Stimulated activated CD8-positive, alpha-beta memory T cell treated with anti-CD3 and anti-CD28 coated beads, Interleukin-7, amount 100 ng/mL, for 24 hours (primary cell): ENCODE measurements around the gene FANCE.

ENCODE experiments used
- DNase-seq: peaks from one replicate; pipeline ENCODE4 v3.0.0-alpha.2; 2020; ENCODE audit warnings: low read depth

The FANCE gene

GRCh38 chr6:35452183-35453090, at the start of gene FANCE:
Gene FANCE (plus strand): TSS chr6:35452338. CDS start chr6:35452546, 208 bp downstream.
- peak; percentile 89 for DNase-seq

DNA sequence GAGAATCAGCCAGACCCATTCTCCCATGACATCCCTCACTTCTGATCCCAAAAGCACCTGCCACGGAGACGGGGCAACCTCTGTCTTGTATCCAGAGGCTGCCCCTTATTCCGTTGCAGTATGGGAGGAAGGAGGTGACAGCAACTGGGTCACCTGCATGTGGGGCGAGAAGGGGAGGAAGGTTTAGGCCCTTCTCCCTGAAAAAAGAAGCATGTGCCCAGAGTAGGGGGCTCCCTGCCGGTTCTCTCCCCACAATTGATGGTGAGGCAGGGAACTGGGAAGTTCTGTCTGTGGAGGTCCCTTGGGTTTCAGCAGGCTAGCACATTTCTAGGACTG, 49.3 kb upstream of the FANCE start:
- no peak for DNase-seq

DNA sequence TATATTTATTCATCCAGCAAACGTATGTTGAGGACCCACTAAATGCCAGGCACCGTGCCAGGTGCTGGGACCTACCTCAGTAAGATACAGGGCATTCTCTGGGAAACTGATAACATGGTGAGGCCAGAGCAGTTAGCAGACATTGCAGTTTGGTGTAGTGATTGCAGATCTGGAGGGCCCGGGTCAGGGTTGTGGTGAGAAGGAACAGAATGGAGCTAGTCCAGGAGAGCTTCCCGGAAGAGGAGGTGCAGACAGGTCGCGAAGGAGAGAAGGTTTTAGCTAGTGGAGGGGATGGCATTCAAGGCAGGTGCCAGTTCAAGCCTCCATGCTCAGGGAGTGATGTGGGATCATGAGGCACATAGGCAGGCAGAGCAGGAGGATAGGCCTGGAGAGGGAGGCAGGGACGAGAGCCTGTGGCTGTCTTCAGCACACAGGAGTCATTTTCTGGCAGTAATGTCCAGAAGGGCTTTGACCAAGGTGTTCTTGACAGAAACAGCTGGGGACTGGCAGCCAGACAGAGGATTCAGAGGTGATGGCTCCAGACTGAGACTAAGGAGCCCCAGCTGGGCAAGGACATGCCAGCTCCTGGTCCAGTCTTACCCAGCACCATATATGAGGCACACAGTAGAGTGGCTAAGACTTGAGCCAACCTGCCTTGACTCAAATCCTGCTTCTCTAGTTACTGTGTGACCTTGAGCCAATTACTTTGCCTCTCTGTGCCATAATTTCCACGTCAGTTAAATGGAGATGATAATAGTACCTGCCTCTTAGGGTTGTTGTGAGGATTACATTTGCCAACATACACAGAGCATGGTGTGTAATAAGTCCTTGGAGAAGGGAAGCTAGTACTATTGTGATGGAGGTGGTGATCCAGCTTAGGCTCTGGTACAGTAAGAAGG, 48.3 kb upstream of the FANCE start:
- DNase-seq, result no peak

DNA sequence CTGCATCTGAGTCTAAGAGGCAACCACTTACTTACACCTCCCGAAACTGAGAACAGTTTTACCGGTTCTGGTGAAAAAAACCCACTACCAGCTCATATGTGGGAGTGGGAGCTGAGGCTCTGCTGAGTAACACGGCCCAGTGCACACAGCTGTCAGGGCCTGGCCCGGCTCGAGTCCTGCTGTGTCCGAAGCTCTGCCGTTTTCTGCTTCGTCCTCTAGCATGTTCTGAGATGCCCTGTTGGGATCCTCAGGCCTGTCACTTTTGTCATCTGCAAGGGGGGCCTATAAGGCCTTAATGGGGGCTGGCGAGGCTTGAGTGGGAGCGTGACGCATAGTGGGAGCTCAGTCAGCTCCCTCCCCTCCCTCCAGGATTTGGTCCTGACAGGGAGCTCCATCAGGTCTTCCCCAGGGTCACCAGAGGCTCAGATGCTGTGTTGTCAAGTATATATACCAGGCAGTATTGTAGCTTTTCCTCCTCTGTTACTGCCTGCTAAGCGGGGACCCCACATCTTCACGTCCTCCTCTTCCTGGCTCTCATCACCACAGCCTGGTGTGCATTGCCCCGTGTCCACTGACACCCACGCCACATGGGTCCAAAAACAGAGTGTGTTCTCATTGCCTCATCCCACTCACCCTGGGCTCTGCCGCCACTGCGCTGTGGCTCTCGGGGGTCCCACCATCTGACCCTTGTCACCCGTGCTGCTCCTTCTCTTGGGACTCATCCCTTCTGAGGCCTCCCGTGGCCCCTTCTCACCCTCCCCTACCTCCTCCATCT, 45.2 kb upstream of the FANCE start:
- no peak for DNase-seq

DNA sequence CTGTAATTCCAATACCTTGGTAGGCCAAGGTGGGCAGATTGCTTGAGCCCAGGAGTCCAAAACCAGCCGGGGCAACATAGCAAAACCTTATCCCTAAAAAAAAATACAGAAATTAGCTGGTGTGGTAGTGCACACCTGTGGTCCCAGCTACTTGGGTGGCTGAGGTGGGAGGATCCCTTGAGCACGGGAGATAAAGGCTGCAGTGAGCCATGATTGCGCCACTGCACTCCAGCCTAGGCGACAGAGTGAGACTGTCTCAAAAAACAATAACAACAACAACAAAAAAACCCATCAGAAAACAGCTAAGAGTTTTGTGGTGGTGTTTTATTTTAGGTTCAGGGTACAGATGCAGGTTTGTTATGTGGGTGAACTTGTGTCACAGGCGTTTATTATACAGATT, 42.9 kb upstream of the FANCE start:
- no peak for DNase-seq

DNA sequence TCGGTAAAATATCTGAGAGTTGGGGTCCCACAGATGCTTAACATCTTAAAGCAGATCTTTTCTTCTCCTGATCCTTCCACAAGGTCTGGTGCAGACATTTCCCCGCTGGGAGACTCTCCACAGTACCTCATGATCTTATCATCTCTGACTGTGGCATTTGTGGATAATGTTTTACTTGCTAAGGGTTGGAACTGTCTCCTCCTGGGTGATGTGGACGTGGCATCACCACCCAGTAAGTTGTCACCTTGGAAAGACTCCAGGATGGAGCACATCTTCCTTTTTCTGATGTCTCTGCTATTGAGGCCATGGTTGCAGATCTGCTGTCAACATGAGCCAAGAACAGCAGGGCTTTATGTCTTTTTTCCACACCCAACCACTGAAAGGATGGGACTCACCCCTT, 42.0 kb upstream of the FANCE start:
- no peak for DNase-seq

DNA sequence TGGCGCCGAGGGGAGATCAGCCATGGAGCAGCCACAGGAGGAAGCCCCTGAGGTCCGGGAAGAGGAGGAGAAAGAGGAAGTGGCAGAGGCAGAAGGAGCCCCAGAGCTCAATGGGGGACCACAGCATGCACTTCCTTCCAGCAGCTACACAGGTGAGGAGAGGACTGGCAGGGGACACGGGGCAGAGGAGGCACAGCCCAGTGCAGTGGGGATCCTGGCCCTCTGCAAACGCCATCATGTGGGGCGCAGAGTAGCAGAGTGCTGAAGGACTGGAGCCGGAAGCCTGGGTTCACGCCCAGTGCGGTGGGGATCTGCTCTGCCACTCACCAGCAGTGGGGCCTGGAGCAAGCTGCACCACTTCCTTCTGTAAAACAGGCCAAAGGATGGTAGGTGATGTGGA, 41.1 kb upstream of the FANCE start:
- DNase-seq, result no peak

GRCh38 chr6:35412102-35412501, 40.0 kb upstream of the FANCE start:
- no peak for DNase-seq

GRCh38 chr6:35413911-35414310, 38.2 kb upstream of the FANCE start:
- DNase-seq, result no peak

- DNase-seq, result no peak
Observed at GRCh38 chr6:35415065-35415891, 36.9 kb upstream of the FANCE start.

GRCh38 chr6:35417979-35418661, 34.0 kb upstream of the FANCE start:
- DNase-seq, result no peak

GRCh38 chr6:35419417-35419816, 32.7 kb upstream of the FANCE start:
- no peak for DNase-seq

DNA sequence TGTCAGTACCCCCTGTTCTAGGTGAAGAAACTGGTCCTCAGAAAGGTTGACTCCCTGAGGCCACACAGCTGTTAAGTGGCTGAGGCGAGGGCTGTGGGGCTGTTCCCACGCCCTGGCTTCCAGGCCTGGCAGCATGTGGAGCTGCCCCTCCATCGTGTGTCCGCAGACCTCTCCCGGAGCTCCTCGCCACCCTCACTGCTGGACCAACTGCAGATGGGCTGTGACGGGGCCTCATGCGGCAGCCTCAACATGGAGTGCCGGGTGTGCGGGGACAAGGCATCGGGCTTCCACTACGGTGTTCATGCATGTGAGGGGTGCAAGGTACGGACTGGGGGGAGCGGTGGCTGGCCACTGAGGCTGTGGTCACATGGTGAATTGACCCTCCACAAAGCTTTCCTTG, 32.2 kb upstream of the FANCE start:
- no peak for DNase-seq

- DNase-seq, result no peak
Observed at GRCh38 chr6:35425284-35425683, 26.9 kb upstream of the FANCE start.

DNA sequence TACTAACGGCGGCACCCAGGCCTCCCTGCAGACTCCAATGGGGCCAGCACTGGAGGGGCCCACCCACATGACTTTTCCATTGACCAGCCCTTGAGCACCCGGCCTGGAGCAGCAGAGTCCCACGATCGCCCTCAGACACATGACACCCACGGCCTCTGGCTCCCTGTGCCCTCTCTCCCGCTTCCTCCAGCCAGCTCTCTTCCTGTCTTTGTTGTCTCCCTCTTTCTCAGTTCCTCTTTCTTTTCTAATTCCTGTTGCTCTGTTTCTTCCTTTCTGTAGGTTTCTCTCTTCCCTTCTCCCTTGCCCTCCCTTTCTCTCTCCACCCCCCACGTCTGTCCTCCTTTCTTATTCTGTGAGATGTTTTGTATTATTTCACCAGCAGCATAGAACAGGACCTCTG, 26.1 kb upstream of the FANCE start:
- DNase-seq, result no peak

- DNase-seq, result no peak
Observed at GRCh38 chr6:35427435-35427834, 24.7 kb upstream of the FANCE start.

- no peak for DNase-seq
Observed at GRCh38 chr6:35427851-35428321, 24.3 kb upstream of the FANCE start.

- no peak for DNase-seq
Observed at GRCh38 chr6:35428421-35429149, 23.6 kb upstream of the FANCE start.

DNA sequence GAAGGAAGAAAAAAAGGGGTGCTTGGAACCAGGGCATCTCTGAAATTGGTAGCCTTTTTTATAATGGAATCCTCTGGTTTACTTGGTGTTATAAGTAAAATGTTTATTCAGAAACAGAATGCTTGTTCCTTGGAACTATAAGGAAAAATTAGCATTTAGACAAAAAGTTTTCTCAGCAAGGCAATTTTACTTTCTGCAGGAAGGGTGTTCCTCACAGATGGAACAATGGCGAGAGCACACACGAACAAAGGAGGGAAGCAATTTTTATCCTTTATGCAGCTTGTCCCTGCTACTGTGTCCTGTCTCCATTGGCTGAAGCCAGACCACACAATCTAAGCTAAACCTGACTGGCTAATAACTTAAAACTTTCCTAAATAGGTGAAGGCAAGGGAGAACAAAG, 22.7 kb upstream of the FANCE start:
- DNase-seq, result no peak

DNA sequence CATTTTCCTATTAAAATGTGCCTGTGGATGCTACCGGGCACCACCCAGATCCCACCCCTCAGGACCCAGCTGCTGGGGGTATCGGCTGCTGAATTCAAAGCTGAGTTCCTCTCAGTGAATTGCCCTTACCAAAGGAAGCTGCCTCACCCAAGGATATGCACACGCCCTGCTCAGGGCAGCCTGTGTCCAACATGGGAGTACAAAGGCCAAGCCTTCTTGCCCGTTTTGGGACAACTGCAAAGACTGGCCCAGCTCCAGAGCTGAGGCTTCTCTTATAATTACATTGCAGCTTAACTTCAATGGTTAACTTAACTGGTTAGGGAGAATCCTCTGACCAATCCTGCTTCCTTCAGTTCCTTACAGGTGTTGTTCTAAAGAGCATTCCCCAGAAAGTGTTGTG, 19.8 kb upstream of the FANCE start:
- no peak for DNase-seq
